ENCODE measurements around the gene ABI3BP.

ABI3BP gene

DNA sequence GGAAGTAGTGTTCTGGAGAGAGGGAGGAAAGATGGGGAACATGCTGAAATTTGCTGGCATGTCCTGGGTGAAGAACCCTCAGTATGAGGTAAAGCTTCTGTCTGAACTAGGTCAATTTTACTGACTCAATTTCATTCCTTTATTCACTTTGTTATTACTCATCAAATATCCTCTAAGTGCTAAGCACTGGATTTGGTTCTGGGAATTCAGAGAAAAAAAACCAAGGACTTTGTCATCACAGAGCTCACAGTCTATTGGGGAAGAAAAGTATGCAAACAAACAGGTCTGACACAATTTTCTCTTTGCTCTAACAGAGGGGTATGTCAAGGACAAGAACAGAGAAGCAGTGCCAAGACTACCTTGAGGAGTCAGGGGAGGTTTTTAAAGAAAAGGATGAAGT, 215.9 kb downstream of the ABI3BP start:
- H3K9me3 ChIP-seq (ENCODE audit: control insufficient read depth, low read length): no peaks in the 10 kb centered on the region
- H3K9ac ChIP-seq (ENCODE audit: low read length): no peak overlapping the region
- H3K4me3 ChIP-seq (ENCODE audit: low read length): no peak overlapping the region
- no peaks in the 10 kb centered on the region for H3K4me1 ChIP-seq (ENCODE audit: control insufficient read depth, insufficient read depth, low read length)
- no peaks in the 10 kb centered on the region for H3K27me3 ChIP-seq (ENCODE audit: control insufficient read depth, insufficient read depth, low read length)
- no peaks in the 10 kb centered on the region for H3K36me3 ChIP-seq (ENCODE audit: control insufficient read depth, insufficient read depth, low read length)

DNA sequence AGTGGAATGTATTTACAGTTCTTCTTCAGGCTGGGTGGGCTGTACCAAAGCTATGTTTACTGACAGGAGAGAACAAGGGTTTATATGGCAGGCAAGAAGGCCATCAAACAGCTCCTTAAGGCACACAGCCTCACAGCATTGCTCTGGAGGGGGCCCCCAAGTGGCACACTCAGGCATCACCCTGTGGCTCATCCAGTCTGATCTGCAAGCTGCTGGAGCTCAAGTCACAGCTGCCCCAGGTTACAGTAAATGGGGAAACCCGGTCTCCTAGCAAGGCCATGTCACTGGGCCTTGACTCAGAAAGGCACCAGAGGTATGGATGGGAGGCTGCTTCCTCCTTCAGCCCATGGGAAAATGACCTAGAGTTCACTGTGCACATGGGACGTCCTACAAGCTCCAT, 216.5 kb downstream of the ABI3BP start:
- Histone ChIP-seq H3K9me3 (ENCODE audit: control insufficient read depth, low read length) (no peaks in the 10 kb centered on the region), H3K36me3 (ENCODE audit: control insufficient read depth, insufficient read depth, low read length) (no peaks in the 10 kb centered on the region), H3K9ac (ENCODE audit: low read length) (no peak overlapping the region), H3K4me1 (ENCODE audit: control insufficient read depth, insufficient read depth, low read length) (no peaks in the 10 kb centered on the region), H3K4me3 (ENCODE audit: low read length) (no peak overlapping the region), H3K27me3 (ENCODE audit: control insufficient read depth, insufficient read depth, low read length) (no peaks in the 10 kb centered on the region)

DNA sequence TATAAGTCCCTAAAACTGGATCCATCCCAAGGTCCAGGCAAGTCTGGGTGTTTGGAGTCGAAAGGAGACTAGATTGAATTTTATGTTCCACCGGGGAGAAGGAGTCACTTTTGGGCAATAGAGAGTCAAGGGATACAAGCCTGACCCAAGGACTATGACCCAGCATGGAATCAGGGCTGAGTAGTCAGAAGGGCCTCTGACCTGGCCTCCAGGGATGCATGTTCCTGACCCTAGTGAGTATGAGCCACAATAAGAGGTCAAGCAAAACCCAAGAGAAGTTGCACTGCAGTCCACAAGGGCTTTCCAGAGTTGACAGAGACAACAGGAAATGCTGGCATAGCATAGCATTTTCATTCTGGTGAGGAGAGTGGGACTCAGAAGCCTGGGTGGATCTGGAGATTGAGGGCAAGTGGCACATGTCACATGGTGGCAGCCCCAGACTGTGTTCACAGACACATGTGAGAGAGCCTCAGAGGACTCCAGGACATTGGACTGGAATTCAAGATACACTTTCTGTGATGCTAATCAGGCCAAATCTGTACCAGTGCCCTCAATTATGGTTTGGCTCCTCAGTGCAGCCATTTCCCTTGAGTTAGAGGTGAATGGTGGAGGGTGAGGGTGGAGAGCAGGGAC, 217.0 kb downstream of the ABI3BP start:
- Histone ChIP-seq H3K9me3 (ENCODE audit: control insufficient read depth, low read length) (no peaks in the 10 kb centered on the region), H3K4me1 (ENCODE audit: control insufficient read depth, insufficient read depth, low read length) (no peaks in the 10 kb centered on the region), H3K4me3 (ENCODE audit: low read length) (no peak overlapping the region), H3K36me3 (ENCODE audit: control insufficient read depth, insufficient read depth, low read length) (no peaks in the 10 kb centered on the region), H3K27me3 (ENCODE audit: control insufficient read depth, insufficient read depth, low read length) (no peaks in the 10 kb centered on the region), H3K9ac (ENCODE audit: low read length) (no peak overlapping the region)

DNA sequence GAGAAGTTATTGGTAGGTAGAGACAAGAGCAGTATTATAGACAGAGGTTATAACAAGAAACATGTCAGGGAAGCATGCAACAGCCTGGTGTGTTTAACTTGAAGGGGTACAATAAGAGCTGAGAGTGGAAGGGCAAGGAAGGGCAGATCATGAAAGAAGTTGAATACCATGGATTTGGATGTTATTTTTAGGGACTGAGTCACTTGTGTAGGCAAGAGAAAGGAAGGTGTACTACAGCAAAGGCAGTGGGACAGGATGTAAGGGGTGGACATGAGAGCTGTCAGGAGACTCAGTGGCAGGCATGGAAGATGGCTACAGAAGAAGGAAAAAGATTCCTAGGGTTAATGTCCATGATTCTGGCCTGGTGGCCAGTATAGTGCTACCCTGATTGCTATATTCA, 217.6 kb downstream of the ABI3BP start:
- H3K36me3 ChIP-seq (ENCODE audit: control insufficient read depth, insufficient read depth, low read length): no peaks in the 10 kb centered on the region
- H3K4me3 ChIP-seq (ENCODE audit: low read length): no peak overlapping the region
- no peaks in the 10 kb centered on the region for H3K4me1 ChIP-seq (ENCODE audit: control insufficient read depth, insufficient read depth, low read length)
- no peaks in the 10 kb centered on the region for H3K27me3 ChIP-seq (ENCODE audit: control insufficient read depth, insufficient read depth, low read length)
- no peak overlapping the region for H3K9ac ChIP-seq (ENCODE audit: low read length)
- no peaks in the 10 kb centered on the region for H3K9me3 ChIP-seq (ENCODE audit: control insufficient read depth, low read length)

DNA sequence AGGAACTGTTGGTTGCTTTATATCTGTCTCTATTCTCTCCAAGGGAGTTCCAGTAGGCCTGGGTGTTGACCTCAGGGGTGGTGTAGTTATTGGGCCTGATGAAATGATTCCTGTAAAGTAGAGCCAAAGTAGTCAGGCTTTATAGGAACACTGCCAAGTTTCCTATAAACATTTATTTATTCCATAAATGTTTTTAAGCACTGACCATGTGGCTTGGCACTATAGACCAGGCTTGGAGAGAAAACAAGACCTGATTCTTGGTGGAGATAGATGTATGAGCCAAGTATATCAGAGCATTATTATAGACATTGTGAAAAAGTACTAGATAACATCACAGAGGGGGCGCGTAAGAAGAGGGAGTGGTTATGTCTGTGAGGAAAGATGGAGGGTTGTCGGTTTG, 218.0 kb downstream of the ABI3BP start:
- H3K9me3 ChIP-seq (ENCODE audit: control insufficient read depth, low read length): no peaks in the 10 kb centered on the region
- H3K4me1 ChIP-seq (ENCODE audit: control insufficient read depth, insufficient read depth, low read length): no peaks in the 10 kb centered on the region
- no peak overlapping the region for H3K4me3 ChIP-seq (ENCODE audit: low read length)
- no peak overlapping the region for H3K9ac ChIP-seq (ENCODE audit: low read length)
- H3K27me3 ChIP-seq (ENCODE audit: control insufficient read depth, insufficient read depth, low read length): no peaks in the 10 kb centered on the region
- H3K36me3 ChIP-seq (ENCODE audit: control insufficient read depth, insufficient read depth, low read length): no peaks in the 10 kb centered on the region

DNA sequence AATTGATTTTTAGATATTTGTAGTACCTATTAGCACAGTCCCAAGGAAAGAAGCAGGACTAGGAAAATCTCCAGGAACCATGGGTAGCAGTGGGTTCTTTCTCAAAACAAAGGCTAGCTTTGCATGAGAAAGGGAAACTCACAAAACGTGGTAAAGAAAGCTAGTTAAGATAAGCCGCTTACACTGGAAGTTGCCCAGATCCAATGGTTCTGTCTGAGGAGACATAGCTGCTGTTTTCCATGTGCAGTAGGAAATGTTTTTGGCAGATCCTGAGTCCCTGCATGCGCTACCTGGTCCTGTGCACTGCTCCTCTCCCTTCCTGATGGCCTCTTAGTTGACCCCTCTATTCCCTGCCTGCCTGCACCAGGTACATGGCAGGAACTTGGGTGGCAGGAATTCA, 223.5 kb downstream of the ABI3BP start:
- Histone ChIP-seq H3K36me3 (ENCODE audit: control insufficient read depth, insufficient read depth, low read length) (no peaks in the 10 kb centered on the region), H3K9ac (ENCODE audit: low read length) (no peak overlapping the region), H3K9me3 (ENCODE audit: control insufficient read depth, low read length) (no peaks in the 10 kb centered on the region), H3K27me3 (ENCODE audit: control insufficient read depth, insufficient read depth, low read length) (no peaks in the 10 kb centered on the region), H3K4me1 (ENCODE audit: control insufficient read depth, insufficient read depth, low read length) (no peaks in the 10 kb centered on the region), H3K4me3 (ENCODE audit: low read length) (no peak overlapping the region)

DNA sequence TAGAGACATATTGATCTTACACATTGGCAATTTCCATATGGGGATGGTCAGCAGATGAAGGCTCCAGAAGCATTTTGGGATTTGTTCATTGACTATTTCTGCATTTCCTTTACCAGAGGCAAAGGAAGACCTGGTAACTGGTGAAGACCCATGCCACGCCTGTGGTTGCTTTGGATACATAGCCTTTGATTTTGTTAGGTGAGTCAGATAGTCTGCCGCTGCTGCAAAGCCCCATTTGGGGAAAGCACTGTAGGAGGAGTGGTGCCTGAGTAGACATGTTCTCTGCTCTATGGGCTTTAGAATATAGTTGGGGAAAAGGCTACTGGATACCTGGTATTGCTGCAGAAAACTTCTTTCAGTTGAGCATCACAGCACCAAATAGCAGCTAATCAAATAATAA, 227.2 kb downstream of the ABI3BP start:
- Histone ChIP-seq H3K4me1 (ENCODE audit: control insufficient read depth, insufficient read depth, low read length) (no peaks in the 10 kb centered on the region), H3K27me3 (ENCODE audit: control insufficient read depth, insufficient read depth, low read length) (no peaks in the 10 kb centered on the region)

DNA sequence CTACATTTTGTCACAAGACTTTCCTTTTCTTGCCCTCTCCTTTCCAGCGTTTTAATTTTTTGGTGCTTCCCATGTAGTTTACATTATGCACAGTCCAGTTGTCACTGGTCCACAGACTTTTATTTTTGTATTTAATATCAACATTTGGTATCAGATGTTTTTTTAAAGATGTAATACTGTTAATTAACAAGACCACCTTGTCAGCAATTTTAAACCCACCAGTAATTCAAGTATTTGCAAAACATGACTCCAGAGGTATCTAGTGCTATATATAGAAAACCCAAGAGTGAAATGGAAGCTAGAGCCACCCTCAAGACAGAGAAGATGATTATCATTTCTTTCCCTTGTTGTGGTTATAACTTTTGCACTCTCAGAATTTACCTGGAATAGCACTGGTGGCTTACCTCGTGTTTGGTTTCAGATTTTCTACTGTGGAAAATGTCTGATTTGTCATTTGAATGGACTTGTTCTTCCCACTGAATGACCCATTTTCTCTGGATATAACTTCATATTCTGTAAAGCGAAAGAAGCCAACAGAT, 227.7 kb downstream of the ABI3BP start:
- H3K4me3 ChIP-seq (ENCODE audit: low read length): no peak overlapping the region
- H3K9ac ChIP-seq (ENCODE audit: low read length): no peak overlapping the region
- no peaks in the 10 kb centered on the region for H3K27me3 ChIP-seq (ENCODE audit: control insufficient read depth, insufficient read depth, low read length)
- H3K9me3 ChIP-seq (ENCODE audit: control insufficient read depth, low read length): no peaks in the 10 kb centered on the region
- no peaks in the 10 kb centered on the region for H3K4me1 ChIP-seq (ENCODE audit: control insufficient read depth, insufficient read depth, low read length)
- no peaks in the 10 kb centered on the region for H3K36me3 ChIP-seq (ENCODE audit: control insufficient read depth, insufficient read depth, low read length)

More for the DNA sequence above, 227.2 kb downstream of the ABI3BP start:
- no peaks in the 10 kb centered on the region for H3K36me3 ChIP-seq (ENCODE audit: control insufficient read depth, insufficient read depth, low read length)
- H3K9ac ChIP-seq (ENCODE audit: low read length): no peak overlapping the region
- H3K4me3 ChIP-seq (ENCODE audit: low read length): no peak overlapping the region
- H3K9me3 ChIP-seq (ENCODE audit: control insufficient read depth, low read length): no peaks in the 10 kb centered on the region

DNA sequence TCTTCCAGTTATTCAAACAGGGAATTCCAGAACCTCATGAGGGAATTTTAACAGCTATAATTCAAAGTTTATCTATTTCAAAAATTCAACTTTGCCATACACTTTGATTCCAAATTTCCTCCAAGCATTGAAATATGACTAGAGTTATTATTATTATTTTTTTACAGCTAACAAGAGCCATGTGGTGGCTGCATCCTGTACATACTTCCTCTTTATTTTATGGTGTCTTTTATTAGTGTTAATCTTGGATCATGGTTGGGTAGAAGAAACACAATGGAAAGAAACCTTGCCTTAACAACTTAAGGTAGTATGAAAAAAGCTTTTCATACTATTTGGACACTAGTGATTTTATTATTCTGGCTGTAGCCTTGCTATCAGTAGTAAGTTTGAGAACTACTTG, 231.3 kb downstream of the ABI3BP start:
- Histone ChIP-seq H3K27me3 (ENCODE audit: control insufficient read depth, insufficient read depth, low read length) (no peaks in the 10 kb centered on the region), H3K9me3 (ENCODE audit: control insufficient read depth, low read length) (no peaks in the 10 kb centered on the region), H3K4me1 (ENCODE audit: control insufficient read depth, insufficient read depth, low read length) (no peaks in the 10 kb centered on the region), H3K9ac (ENCODE audit: low read length) (no peak overlapping the region), H3K4me3 (ENCODE audit: low read length) (no peak overlapping the region), H3K36me3 (ENCODE audit: control insufficient read depth, insufficient read depth, low read length) (no peaks in the 10 kb centered on the region)

DNA sequence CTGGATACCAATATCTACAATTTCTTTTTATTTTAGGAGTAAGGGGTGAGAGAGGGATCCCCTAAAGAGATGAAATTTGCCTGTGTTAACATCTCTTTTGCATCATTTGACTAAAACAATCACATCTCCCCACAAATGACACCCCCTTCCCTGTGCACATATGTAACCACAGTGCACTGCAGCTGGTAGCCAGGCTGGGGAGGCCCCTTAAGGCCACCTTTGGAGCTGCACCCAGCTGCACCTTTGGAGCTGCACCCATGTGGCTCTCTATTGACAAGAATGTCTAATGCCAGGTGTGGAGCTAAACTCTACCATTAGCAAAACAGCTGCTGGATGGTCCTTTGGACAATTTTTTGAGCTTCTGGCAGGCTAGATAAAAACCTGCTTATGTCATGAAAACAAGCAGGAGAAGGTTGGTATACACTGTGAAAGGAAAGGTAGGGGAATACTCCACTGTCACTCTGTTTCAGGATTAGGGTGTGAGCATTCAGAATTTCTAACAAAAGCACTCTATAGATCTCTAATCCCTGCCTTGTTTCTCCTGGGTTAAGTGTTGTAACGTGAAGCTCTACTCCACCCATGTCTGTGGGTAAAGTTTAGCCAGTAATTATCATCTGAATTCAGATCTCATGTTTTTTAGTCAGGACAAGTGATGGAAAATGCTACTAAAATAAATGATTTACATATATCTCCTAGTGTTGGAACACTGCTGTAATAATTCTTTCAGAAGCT, 231.8 kb downstream of the ABI3BP start:
- no peak overlapping the region for H3K9ac ChIP-seq (ENCODE audit: low read length)
- no peak overlapping the region for H3K4me3 ChIP-seq (ENCODE audit: low read length)
- no peaks in the 10 kb centered on the region for H3K4me1 ChIP-seq (ENCODE audit: control insufficient read depth, insufficient read depth, low read length)
- no peaks in the 10 kb centered on the region for H3K27me3 ChIP-seq (ENCODE audit: control insufficient read depth, insufficient read depth, low read length)
- no peaks in the 10 kb centered on the region for H3K36me3 ChIP-seq (ENCODE audit: control insufficient read depth, insufficient read depth, low read length)
- no peaks in the 10 kb centered on the region for H3K9me3 ChIP-seq (ENCODE audit: control insufficient read depth, low read length)

DNA sequence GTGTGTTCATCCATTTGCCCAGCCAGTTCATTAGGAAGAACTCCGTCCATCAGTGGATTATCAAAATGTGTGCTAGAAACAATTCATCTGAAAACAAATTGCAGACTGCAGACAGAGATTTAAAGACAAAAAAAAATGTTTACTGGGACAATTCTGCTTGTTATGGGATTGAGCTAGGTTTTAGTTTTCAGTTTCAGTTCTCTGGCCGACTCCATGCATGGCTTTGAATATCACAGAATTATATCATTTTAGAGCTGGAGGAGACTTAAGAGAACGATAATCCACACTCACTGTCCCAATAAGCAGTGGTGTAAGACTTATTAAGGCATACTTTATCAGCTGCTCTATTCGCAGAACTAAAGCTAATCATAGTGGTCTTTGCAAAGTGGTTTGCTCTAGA, 232.8 kb downstream of the ABI3BP start:
- Histone ChIP-seq H3K27me3 (ENCODE audit: control insufficient read depth, insufficient read depth, low read length) (no peaks in the 10 kb centered on the region), H3K4me1 (ENCODE audit: control insufficient read depth, insufficient read depth, low read length) (no peaks in the 10 kb centered on the region), H3K9me3 (ENCODE audit: control insufficient read depth, low read length) (no peaks in the 10 kb centered on the region), H3K4me3 (ENCODE audit: low read length) (no peak overlapping the region), H3K9ac (ENCODE audit: low read length) (peak overlapping the region; percentile 23), H3K36me3 (ENCODE audit: control insufficient read depth, insufficient read depth, low read length) (no peaks in the 10 kb centered on the region)

DNA sequence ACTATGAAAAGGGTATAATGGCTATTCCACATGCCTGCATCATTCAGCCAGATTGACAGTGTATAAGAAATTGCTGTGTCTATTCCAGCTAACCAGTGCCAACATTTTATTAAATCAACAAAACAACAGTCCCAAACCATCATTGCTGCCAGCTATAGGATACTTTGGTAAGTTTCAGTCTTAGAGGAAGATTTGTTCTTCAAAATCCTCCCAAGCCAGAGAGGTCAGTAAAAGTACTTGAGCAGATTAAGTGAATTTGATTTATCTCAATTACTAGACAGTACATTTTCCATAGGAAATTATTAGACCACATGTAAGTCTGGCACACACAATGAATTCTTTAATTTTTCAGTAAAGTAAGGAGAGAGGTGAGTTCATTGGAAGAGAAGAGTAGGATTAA, 233.3 kb downstream of the ABI3BP start:
- no peak overlapping the region for H3K4me3 ChIP-seq (ENCODE audit: low read length)
- peak overlapping the region; percentile 23 for H3K9ac ChIP-seq (ENCODE audit: low read length)
- no peaks in the 10 kb centered on the region for H3K36me3 ChIP-seq (ENCODE audit: control insufficient read depth, insufficient read depth, low read length)
- no peaks in the 10 kb centered on the region for H3K9me3 ChIP-seq (ENCODE audit: control insufficient read depth, low read length)
- no peaks in the 10 kb centered on the region for H3K4me1 ChIP-seq (ENCODE audit: control insufficient read depth, insufficient read depth, low read length)
- H3K27me3 ChIP-seq (ENCODE audit: control insufficient read depth, insufficient read depth, low read length): no peaks in the 10 kb centered on the region
